ENCODE measurements around the gene NFYC. TPM values are rescaled to one million over a fixed set of nuclear protein-coding genes. Genes with fewer than 3 reads are reported as not detected.

The NFYC gene
- total RNA-seq, 1 donor from 2014 or later: 75.9 TPM

DNA sequence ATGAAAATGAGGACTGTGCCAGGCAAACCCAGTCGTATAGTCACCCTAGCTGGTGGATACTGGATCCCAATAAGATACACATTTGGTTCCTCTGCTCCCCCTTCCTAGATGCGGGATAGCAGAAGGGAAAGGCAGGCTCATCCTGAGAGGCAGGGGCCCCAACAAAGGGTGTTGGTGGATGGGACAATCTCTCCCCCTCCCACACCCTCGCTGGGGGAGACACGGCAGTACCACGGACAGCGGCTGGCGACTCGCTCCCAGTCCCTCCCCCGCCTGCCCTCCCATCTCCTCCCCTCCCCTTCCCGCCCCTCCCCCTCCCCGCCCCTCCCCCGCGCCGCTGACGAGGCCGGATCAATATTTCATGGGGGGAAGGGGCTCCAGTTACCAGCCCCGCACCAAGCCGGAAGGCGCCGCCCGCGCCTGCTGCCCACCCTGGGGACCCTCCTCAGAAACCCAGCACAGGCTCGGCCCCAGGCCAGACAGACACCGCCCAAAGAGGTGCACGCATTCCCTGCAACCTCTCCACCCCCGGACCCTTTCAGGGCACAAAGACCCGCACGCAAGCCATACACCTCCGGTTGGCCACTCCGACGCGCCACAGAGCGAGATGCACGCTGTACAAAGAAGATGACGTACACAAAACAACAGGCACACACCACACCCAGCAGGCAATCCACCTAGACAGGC lies 37.5 kb upstream of the NFYC start:
- Histone ChIP-seq H3K4me3 (no peak overlapping the region), H3K27ac (no peak overlapping the region), H3K4me1 (peaks cover 0 to 3% of the 10 kb centered on the region in 2 donors), H3K9me3 (no peaks in the 10 kb centered on the region), H3K36me3 (no peaks in the 10 kb centered on the region), H3K27me3 (no peaks in the 10 kb centered on the region)
- no peak for DNase-seq (ENCODE audit: low spot score in 2 of 2)
- TF ChIP-seq, protein P1, sequence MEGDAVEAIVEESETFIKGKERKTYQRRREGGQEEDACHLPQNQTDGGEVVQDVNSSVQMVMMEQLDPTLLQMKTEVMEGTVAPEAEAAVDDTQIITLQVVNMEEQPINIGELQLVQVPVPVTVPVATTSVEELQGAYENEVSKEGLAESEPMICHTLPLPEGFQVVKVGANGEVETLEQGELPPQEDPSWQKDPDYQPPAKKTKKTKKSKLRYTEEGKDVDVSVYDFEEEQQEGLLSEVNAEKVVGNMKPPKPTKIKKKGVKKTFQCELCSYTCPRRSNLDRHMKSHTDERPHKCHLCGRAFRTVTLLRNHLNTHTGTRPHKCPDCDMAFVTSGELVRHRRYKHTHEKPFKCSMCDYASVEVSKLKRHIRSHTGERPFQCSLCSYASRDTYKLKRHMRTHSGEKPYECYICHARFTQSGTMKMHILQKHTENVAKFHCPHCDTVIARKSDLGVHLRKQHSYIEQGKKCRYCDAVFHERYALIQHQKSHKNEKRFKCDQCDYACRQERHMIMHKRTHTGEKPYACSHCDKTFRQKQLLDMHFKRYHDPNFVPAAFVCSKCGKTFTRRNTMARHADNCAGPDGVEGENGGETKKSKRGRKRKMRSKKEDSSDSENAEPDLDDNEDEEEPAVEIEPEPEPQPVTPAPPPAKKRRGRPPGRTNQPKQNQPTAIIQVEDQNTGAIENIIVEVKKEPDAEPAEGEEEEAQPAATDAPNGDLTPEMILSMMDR (IDR thresholded peaks at IDR 0.05): no peak
- intact Hi-C loops (cut with DNase I): no loop called here

DNA sequence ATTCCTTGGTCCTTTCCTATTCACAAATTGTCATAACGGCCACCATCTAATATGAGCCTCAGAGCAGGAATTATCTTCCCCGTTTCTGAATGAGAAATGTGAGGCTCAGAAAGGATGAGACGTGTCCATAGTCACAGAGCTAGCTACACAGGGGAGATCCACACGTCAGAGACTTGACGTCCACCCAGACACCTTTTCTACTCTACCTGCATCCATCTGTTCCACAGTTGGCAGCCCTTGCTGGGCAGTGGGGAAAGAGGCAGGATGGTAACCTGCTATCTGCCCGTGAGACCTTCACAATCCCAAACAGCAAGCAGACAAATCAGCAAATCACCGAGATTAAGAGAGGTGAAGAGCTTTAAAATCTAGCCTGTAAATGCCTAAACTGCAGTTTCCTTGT lies 34.5 kb upstream of the NFYC start:
- no peak for DNase-seq (ENCODE audit: low spot score in 2 of 2)
- TF ChIP-seq, protein P1 (IDR thresholded peaks at IDR 0.05): no peak
- no peak overlapping the region for H3K4me3 ChIP-seq
- H3K9me3 ChIP-seq: no peaks in the 10 kb centered on the region
- no peaks in the 10 kb centered on the region for H3K36me3 ChIP-seq
- no peaks in the 10 kb centered on the region for H3K27me3 ChIP-seq
- H3K4me1 ChIP-seq: peaks cover 0 to 2% of the 10 kb centered on the region in 2 donors
- intact Hi-C loops (cut with DNase I): no loop called here
- no peak overlapping the region for H3K27ac ChIP-seq

DNA sequence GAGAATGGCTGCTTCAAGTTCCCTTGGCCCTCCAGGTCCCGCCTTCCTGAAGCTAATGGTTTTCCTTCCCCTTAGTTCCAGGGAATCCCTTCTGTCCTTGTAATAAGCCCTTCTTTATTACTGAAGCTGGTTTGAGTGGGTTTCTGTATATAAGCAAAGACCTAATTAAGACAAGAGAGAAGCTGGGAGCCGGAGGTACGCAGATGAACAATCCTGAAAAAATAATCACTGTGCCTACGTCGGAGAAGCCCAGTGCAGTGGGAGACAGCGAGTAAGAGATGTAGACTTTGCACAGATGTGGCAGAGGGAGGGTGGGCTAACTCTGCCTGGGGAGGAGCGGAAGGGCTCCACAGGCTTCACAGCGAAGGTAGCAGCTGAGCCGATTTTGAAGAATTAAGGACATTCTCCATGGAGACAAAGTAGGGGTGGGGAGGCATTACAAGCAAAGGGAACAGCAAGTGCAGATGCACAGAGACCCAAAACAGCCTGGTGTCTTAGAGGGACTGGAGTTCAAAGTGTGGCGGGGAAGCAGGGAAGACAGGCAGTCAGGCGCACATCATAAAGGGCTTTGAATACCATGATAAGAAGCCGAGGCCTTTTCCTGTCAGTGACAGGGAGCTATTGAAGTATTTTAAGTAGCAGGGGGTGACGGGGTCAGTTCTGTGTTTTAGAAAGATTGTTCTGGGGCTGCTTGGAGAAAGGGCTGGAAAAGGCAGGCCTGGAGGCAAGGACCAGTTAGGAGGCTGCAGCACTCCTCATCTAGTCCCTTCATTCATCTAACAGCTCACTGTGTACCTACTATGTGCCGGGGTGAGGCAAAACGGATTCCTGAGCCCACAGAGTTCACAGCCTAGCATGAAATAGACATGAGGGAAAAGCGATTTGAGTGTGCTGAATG lies 32.5 kb upstream of the NFYC start:
- Histone ChIP-seq H3K27ac (no peak overlapping the region), H3K9me3 (no peaks in the 10 kb centered on the region), H3K36me3 (no peaks in the 10 kb centered on the region), H3K4me3 (no peak overlapping the region), H3K4me1 (peaks cover 4 to 11% of the 10 kb centered on the region in 2 donors), H3K27me3 (no peaks in the 10 kb centered on the region)
- DNase-seq (ENCODE audit: low spot score in 2 of 2): no peak
- TF ChIP-seq, protein P1 (IDR thresholded peaks at IDR 0.05): no peak
- intact Hi-C loops (cut with DNase I): no loop called here

DNA sequence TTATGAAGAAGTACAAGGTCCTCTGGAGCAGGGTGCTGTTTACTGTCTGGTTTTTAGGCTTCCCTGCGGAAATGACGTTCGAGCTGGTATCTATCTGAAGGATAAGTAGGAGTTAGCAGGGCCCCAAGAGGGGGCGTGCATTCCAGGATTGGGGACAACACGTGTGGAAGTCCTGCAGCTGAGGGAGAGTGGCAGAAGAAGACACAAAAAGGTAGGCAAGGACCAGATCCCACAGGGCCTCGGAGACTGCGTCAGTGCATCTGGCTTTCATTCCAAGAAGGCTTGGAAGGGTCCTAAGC lies 31.9 kb upstream of the NFYC start:
- DNase-seq (ENCODE audit: low spot score in 2 of 2): no peak
- Histone ChIP-seq H3K4me1 (peaks cover 4 to 14% of the 10 kb centered on the region in 2 donors), H3K9me3 (no peaks in the 10 kb centered on the region), H3K27ac (no peak overlapping the region), H3K36me3 (no peaks in the 10 kb centered on the region), H3K4me3 (no peak overlapping the region), H3K27me3 (no peaks in the 10 kb centered on the region)
- intact Hi-C loops (cut with DNase I): no loop called here
- TF ChIP-seq, protein P1 (IDR thresholded peaks at IDR 0.05): no peak

DNA sequence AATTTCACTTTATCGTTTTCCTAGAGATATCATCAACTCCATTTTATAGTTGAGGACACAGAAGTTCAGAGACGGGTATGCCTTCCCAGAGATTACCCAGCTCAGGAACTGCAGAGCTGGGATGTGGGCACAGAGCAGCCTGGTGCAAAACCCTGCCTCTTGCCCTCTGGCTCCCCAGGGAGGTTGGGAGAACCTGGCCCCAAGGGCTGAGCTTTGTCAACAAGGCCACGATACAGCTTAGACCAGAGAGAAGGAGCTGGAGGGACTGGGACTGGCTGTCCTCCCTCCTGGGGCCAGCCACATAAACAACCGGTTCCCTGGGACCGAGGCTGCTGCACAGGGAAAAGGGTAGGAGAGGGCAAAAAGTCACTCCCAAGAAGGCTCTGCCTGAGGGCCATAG lies 29.8 kb upstream of the NFYC start:
- DNase-seq (ENCODE audit: low spot score in 2 of 2): no peak
- peak overlapping the region; percentile 77 to 86 for H3K27ac ChIP-seq
- TF ChIP-seq, protein P1 (IDR thresholded peaks at IDR 0.05): no peak
- no peak overlapping the region for H3K4me3 ChIP-seq
- no peaks in the 10 kb centered on the region for H3K9me3 ChIP-seq
- no peaks in the 10 kb centered on the region for H3K36me3 ChIP-seq
- H3K4me1 ChIP-seq: peaks cover 4 to 22% of the 10 kb centered on the region in 2 donors
- intact Hi-C loops (cut with DNase I): no loop called here
- no peaks in the 10 kb centered on the region for H3K27me3 ChIP-seq
